OCI-LY1 (cell line): ENCODE results near the gene C1QC.

Experiments used
- H2AFZ ChIP-seq: fragments of 200-600 bp; sonication (generic), shearing (Covaris generic); 2 replicates; pipeline ENCODE4 v1.6.0; 2014; ENCODE audit warnings: antibody characterized with exemption, mild to moderate bottlenecking, low read length
- H3F3A ChIP-seq: fragments of 200-600 bp; sonication (generic), shearing (Covaris generic); 2 replicates; pipeline ENCODE4 v1.6.0; 2014; ENCODE audit warnings: mild to moderate bottlenecking, antibody characterized with exemption, low read length, moderate library complexity; ENCODE audit not compliant: insufficient read depth
- H3K27ac ChIP-seq: fragments of 200-600 bp; sonication (generic); 2 replicates; pipeline ENCODE4 v1.5.1; 2014; ENCODE audit warnings: low read length, mixed run types, mild to moderate bottlenecking, low read depth; ENCODE audit not compliant: poor library complexity, severe bottlenecking
- H3K27me3 ChIP-seq: fragments of 200-600 bp; sonication (generic); 2 replicates; pipeline ENCODE4 v1.6.0; 2014; ENCODE audit warnings: antibody characterized with exemption, mild to moderate bottlenecking, low read length, moderate library complexity; ENCODE audit not compliant: insufficient read depth
- H3K36me3 ChIP-seq: fragments of 200-600 bp; sonication (generic); 2 replicates; pipeline ENCODE4 v1.6.1; 2014; ENCODE audit warnings: mild to moderate bottlenecking, antibody characterized with exemption, low read length, moderate library complexity, mixed read lengths; ENCODE audit not compliant: insufficient read depth
- H3K4me1 ChIP-seq: fragments of 200-600 bp; sonication (generic); 2 replicates; pipeline ENCODE4 v1.5.1; 2014; ENCODE audit warnings: mild to moderate bottlenecking, low read length, moderate library complexity; ENCODE audit not compliant: insufficient read depth, severe bottlenecking
- H3K4me2 ChIP-seq: fragments of 200-600 bp; sonication (generic), shearing (Covaris generic); 2 replicates; pipeline ENCODE4 v1.6.1; 2014; ENCODE audit warnings: low read length
- H3K4me3 ChIP-seq: fragments of 200-600 bp; sonication (generic); 2 replicates; pipeline ENCODE4 v1.5.1; 2014; ENCODE audit warnings: low read length, low read depth, mild to moderate bottlenecking, mixed read lengths; ENCODE audit not compliant: poor library complexity, severe bottlenecking
- H3K79me2 ChIP-seq: fragments of 200-600 bp; shearing (Covaris generic); 2 replicates; pipeline ENCODE4 v1.6.1; 2016; ENCODE audit warnings: mixed run types, low read length, mixed read lengths; ENCODE audit not compliant: insufficient read depth
- H3K9ac ChIP-seq: fragments of 200-600 bp; sonication (generic), shearing (Covaris generic); 2 replicates; pipeline ENCODE4 v1.6.1; 2014; ENCODE audit warnings: mild to moderate bottlenecking, low read length, mixed read lengths
- H3K9me2 ChIP-seq: fragments of 200-600 bp; sonication (generic), shearing (Covaris generic); 2 replicates; pipeline ENCODE4 v1.6.1; 2014; ENCODE audit warnings: low read depth, mild to moderate bottlenecking, low read length, mixed read lengths
- H3K9me3 ChIP-seq: fragments of 200-600 bp; shearing (Covaris generic); 2 replicates; pipeline ENCODE4 v1.6.1; 2014; ENCODE audit warnings: low read length, mixed read lengths
- H4K20me1 ChIP-seq: fragments of 200-600 bp; sonication (generic), shearing (Covaris generic); 2 replicates; pipeline ENCODE4 v1.6.0; 2016; ENCODE audit warnings: mild to moderate bottlenecking, low read length; ENCODE audit not compliant: insufficient read depth
- CTCF ChIP-seq: fragments of 200-600 bp; sonication (generic), shearing (Covaris generic); IDR thresholded peaks from 2 replicates; pipeline ENCODE4 v1.5.1; 2017; ENCODE audit warnings: mild to moderate bottlenecking, antibody characterized with exemption, low read length, moderate library complexity, mixed read lengths
- EZH2 ChIP-seq: fragments of 200-600 bp; sonication (generic), shearing (Covaris generic); IDR thresholded peaks from 2 replicates; pipeline ENCODE4 v1.8.0; 2017; ENCODE audit warnings: borderline replicate concordance, mixed run types, mild to moderate bottlenecking, antibody characterized with exemption, low read length, moderate library complexity, mixed read lengths

The C1QC gene

GRCh38 chr1:22616571-22616970 is 26.9 kb upstream of the C1QC start:
- TF ChIP-seq CTCF: no peak
- no peak for TF ChIP-seq EZH2
- Histone ChIP-seq H3K9ac (no peak overlapping the region), H3K4me1 (no peaks in the 10 kb centered on the region), H3K36me3 (no peaks in the 10 kb centered on the region), H3K79me2 (no peaks in the 10 kb centered on the region), H3F3A (no peaks in the 10 kb centered on the region), H3K27ac (no peak overlapping the region), H3K9me3 (no peaks in the 10 kb centered on the region), H3K4me3 (no peak overlapping the region), H3K4me2 (no peak overlapping the region), H3K9me2 (no peaks in the 10 kb centered on the region), H4K20me1 (no peaks in the 10 kb centered on the region), H3K27me3 (no peaks in the 10 kb centered on the region), H2AFZ (no peak overlapping the region)

GRCh38 chr1:22618056-22618455 is 25.4 kb upstream of the C1QC start:
- H3K9me3 ChIP-seq: no peaks in the 10 kb centered on the region
- H4K20me1 ChIP-seq: no peaks in the 10 kb centered on the region
- H3K27me3 ChIP-seq: no peaks in the 10 kb centered on the region
- H3K9ac ChIP-seq: no peak overlapping the region
- no peak overlapping the region for H2AFZ ChIP-seq
- TF ChIP-seq EZH2: no peak
- no peak for TF ChIP-seq CTCF
- no peaks in the 10 kb centered on the region for H3K4me1 ChIP-seq
- H3F3A ChIP-seq: no peaks in the 10 kb centered on the region
- no peaks in the 10 kb centered on the region for H3K9me2 ChIP-seq
- H3K27ac ChIP-seq: no peak overlapping the region
- no peaks in the 10 kb centered on the region for H3K36me3 ChIP-seq
- no peaks in the 10 kb centered on the region for H3K79me2 ChIP-seq
- no peak overlapping the region for H3K4me3 ChIP-seq
- no peak overlapping the region for H3K4me2 ChIP-seq

DNA sequence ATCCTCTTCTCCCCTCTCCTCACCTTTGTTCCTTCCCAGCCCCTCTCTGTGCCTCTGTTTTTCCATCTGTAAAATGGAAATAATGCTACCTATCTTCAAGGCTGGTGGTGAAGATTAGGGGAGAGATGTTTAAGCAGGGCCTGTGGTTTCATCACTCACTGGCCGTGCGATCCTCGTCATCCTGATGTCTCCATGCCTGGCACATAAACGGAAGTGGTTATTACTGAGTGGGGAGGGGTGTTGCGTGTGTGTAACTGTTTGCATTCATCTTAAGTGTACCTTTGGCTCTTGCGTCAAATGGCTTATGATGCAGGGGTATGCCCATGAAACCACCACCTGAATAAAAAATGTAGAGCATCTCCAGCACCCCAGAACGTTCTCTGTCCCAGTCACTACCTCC is 24.2 kb upstream of the C1QC start:
- no peak overlapping the region for H3K27ac ChIP-seq
- H3K4me3 ChIP-seq: no peak overlapping the region
- no peaks in the 10 kb centered on the region for H4K20me1 ChIP-seq
- no peaks in the 10 kb centered on the region for H3K27me3 ChIP-seq
- no peaks in the 10 kb centered on the region for H3K79me2 ChIP-seq
- H3K4me1 ChIP-seq: no peaks in the 10 kb centered on the region
- no peak for TF ChIP-seq EZH2
- TF ChIP-seq CTCF: no peak
- no peaks in the 10 kb centered on the region for H3K36me3 ChIP-seq
- no peak overlapping the region for H3K9ac ChIP-seq
- no peaks in the 10 kb centered on the region for H3K9me2 ChIP-seq
- no peak overlapping the region for H3K4me2 ChIP-seq
- H3F3A ChIP-seq: no peaks in the 10 kb centered on the region
- no peaks in the 10 kb centered on the region for H3K9me3 ChIP-seq
- H2AFZ ChIP-seq: no peak overlapping the region
